Lower leg skin (tissue), 3 donors: ENCODE results near the gene ETNK2.

Source experiments
- CTCF ChIP-seq, 3 donors: fragments of 450-650 bp; IDR thresholded peaks; one replicate each; pipeline ENCODE4 v1.5.1; 2016; ENCODE audit warnings: antibody characterized with exemption in 3 of 3, mild to moderate bottlenecking in 3 of 3, moderate library complexity in 2 of 3
- POLR2A ChIP-seq, 2 donors: fragments of 450-650 bp; IDR thresholded peaks; one replicate each; pipeline ENCODE4 v1.6.1; 2016 to 2017; ENCODE audit warnings: antibody characterized with exemption in 2 of 2, mild to moderate bottlenecking in 1 of 2, moderate library complexity in 1 of 2

GRCh38 chr1:204093421-204093717, 58.5 kb downstream of the ETNK2 start:
- TF ChIP-seq POLR2A (IDR thresholded peaks at IDR 0.05) (no peak), CTCF (IDR thresholded peaks at IDR 0.05) (no peak)
